DMS 273 (cell line): ENCODE measurements around the gene PABPN1.
"Not testable (repeated sequence)": the region's sequence is repeated elsewhere in the genome, so short reads cannot be mapped to it uniquely, and the experiment has no call there.

Experiments
- DNase-seq: peaks from one replicate; lab custom pipeline; 2025; ENCODE audit not compliant: unreplicated experiment; lab: John Stamatoyannopoulos, UW

The PABPN1 gene, protein sequence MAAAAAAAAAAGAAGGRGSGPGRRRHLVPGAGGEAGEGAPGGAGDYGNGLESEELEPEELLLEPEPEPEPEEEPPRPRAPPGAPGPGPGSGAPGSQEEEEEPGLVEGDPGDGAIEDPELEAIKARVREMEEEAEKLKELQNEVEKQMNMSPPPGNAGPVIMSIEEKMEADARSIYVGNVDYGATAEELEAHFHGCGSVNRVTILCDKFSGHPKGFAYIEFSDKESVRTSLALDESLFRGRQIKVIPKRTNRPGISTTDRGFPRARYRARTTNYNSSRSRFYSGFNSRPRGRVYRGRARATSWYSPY

DNA sequence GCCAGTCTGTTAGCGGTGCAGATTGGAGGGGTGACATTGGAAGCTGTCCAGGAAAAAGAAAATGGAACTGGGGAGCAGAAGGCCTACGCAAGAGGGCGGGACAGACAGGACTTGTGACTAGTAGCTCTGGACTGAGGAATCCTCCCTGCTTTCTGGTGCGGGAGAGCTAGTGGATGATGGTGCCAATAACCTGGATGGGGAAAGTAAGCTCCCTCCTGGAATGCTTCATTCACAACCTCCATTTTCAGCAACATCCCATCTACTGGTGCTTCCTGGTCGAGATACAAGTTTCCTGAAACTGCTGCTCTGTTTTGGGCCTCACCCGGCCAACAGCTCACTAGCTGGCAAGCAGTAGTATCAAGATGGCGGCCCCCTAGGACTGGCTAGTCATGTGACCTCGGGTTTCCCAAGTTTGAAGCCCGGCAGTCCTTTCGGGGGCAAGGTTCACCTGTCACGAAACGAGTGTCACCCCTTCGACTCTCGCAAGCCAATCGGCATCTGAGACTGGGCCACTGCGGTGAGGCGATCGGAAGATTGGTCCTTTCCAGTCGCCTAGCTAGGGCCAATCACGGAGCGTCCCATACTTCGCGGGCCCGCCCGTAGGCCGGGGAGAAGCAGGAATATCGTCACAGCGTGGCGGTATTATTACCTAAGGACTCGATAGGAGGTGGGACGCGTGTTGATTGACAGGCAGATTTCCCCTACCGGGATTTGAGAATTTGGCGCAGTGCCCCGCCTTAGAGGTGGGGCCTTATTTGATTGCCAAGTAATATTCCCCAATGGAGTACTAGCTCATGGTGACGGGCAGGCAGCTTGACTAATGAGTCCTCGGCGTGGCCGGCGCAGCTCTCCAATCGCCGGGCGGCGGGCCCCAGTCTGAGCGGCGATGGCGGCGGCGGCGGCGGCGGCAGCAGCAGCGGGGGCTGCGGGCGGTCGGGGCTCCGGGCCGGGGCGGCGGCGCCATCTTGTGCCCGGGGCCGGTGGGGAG is at the start of gene PABPN1:
Gene PABPN1, plus strand, starts transcription at position 874 of the 988 bp plus-strand sequence. Its CDS starts 13 bp downstream, at position 887.
- DNase-seq: peak; percentile 100

DNA sequence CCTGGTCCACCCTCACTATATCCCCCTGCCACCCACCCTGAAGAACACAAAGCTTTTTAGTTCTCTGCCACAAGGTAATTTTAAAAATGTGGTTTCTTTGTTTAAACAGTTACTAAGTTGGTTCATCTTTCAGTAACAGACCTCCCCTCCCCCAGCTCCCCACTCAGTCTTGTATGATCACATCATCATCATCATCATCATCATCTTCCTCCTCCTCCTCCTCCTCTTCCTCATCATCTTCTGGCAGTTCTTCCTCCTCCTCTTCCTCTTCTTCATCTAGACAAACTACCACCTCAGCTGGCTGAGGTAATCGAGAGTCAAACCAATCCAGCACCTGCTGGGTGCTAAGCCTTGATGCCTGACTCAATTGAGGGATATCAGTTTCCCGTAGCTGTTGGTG is 45.8 kb upstream of the PABPN1 start:
- DNase-seq: no peak

- no peak for DNase-seq
These were observed 44.1 kb upstream of the PABPN1 start for GRCh38 chr14:23277189-23277588.

GRCh38 chr14:23277928-23278327 is 43.3 kb upstream of the PABPN1 start:
- not testable (repeated sequence) for DNase-seq

DNA sequence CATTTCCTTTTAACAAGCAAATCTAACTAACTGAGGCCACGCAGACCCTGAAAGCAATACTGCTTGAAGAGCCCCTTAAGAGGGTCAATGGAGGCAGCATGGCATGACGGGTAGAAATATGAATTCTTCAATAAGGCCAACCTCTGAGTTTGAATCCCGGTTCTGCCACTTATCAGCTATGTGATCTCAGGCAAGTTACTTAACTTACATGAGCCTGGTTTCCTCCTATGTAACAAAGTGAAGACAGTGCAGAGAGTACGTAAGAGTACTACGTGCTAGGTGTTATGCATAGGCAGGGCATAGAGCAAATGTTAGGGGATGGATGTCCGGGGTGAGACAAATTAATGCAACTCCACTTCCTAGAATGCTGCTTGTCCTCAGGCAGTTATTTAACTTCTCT is 40.0 kb upstream of the PABPN1 start:
- no peak for DNase-seq

DNA sequence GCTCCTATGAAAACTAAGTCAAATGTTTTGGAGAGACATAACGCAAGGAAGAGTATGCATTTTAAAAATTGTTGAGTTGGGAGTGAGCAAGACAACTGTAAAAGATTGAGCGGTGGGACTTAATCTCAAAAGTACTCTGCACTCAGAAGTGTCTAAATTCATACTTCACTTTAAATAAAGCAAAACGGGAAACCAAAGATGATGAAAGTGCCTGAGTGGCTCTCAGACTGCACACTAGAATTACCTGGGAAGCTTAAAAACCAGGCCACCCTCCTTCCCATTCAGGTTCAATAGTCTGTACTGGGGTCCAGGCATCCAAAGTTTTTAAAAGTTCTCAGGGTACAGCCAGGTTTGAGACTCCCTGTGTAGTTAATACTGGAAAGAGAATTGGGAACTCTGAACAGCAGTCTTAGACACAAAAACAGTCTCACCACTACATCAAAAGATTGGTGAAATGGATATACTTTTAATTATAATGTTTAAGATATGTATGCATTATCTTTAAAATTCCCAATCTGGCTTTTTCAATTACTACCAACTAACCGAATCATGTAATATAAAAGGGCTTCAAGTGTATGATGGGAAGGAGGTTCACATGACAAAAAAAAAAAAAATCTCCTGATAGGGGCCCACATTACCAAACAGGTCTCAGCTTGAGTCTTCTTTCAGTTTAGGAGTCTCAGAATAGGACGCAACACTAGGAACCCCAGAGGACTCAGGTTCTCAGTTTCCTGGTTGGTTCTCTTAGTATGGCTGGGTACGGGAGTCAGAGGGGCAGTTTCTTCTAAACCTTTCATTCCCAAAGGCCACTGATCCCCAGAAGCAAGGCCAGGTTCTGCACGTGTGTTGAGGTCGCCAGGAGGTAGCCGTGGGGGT is 36.4 kb upstream of the PABPN1 start:
- peak; percentile 70 for DNase-seq

- DNase-seq: peak; percentile 70
These were observed 35.7 kb upstream of the PABPN1 start for GRCh38 chr14:23285530-23286019.

DNA sequence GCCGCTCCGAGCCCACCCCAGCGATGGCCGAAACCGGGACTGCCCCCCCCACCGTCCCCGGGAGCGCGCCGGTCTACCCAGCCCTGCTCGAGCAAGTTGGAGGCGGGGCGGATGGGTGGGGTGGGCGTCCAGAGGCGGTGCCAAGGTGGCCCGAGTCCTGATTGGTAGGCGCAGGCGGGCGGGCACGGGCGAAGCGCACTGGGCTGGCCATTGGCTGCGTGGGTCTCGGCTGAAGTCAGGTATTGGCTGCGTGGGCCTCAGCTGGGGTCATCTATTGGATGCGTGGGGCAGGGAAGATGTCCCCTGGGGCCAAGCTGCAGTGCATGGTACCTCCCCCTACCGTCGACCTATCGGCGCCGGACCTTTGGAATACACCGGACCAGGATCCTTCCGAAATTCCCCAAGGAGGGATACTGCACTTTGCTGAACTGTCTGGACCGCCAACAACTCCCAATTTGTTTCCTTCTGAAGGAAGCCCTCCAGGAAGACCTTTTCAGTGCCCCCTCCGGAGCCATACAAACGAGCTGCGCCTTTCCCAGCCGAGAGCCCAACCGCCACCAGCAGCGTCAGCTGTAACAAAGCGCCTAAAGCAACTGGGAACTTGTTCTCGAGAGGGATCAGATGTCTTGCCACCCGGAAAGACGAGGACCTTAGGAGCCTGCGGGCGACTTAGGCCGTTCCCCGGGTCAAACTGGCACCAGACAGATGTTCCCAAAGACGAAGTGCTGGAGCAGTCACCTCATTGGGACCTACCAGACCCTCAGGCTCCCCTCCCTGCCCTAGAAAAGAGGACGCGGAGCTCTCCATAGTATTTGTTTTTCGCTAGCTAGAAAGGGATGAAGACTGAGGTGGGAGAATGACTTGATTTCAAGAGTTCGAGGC is 35.0 kb upstream of the PABPN1 start, which contains the start of gene HOMEZ:
Gene HOMEZ, minus strand, starts transcription at position 113 of the 882 bp plus-strand sequence. CDS start 180 bp downstream, outside the sequence.
- peak; percentile 99 for DNase-seq

DNA sequence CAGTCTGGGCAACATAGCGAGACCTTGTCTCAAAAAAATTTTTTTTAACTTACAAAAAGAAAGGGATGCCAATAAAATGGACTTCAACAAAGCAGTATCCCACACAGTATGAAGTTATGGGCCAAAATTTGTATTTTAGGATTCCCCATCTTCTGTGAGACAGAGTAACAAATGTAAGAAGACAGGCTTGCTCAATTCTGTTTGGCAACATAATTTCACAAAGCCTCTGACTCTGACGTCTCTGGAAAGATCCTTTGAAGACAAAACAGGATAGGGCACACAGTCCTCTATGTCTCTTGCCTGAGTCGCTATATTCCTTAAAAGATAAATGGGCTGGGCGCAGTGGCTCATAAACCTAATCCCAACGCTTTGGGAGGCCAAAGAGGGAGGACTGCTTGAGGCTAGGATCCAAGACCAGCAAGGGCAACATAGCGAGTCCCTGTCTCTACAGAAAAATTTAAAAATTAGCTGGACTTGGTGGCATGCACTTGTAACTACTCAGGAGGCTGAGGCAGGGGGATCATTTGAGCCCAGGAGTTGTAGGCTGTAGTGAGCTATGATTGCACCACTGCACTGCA is 34.3 kb upstream of the PABPN1 start:
- DNase-seq: no peak

GRCh38 chr14:23294734-23295561 is 26.3 kb upstream of the PABPN1 start:
- DNase-seq: peak; percentile 82

DNA sequence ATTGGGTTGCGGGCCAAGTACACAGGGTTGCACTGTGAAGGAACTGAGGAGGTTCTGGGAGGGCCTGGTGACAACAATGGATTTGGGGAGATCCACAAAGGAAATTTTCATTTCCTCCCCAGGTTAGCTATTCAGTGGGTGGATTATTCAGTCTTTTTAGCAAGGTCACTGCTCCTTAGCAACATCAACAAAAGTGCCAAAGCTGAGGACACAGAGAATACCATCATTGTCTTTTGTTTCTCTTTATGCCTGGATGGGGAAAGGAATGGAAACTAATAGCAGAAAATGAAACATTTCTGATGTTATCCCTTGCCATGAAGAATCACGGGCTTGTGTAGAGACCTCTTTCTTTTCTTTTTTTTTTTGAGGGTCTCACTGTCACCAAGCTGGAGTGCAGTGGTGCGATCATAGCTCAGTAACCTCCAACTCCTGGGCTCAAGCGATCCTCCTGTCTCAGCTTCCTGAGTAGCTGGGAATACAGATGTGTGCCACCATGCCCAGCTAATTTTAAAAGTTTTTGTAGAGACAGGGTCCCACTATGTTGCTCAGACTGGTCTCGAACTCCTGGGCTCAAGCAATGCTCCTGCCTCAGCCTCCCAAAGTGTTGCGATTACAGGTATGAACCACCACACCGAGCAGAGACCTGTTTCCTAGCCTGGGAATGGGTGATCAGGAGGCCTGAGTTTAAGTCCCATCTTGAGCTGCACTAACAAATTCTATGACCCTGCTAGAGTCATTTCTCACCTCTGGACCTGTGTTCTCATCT is 25.1 kb upstream of the PABPN1 start:
- no peak for DNase-seq

GRCh38 chr14:23297096-23297495 is 24.2 kb upstream of the PABPN1 start:
- no peak for DNase-seq

DNA sequence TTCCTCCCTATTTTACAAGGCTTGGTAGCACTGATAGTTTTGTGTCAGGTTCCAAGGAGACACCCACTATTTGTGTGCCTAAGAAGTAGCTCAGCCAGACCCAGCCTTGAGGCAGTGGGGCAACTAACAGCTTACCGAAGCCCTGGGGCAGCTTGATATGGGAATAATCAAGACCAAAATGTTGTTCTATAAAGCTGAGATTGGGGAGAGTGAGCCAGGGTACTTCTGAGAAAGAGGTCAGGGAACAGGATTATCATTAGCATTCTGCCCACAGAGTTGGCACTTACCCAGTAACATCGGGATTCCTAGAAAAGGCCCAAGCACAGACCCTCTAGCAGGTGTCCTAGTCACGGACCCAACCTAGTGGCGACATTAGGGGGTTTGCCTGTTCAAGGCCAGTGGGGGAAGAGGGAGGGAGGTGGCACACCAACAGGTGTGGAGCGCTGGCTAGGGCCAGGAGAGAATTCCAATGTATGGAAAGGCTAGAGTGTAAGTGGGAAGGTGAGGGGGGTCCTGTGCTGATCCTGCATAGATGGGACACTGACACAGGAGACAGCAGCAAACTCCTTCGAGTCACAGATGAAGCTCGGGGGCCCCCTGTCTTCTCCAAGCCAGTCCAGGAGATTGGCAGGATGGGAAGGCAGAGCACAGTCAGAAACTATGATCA is 23.5 kb upstream of the PABPN1 start:
- no peak for DNase-seq

GRCh38 chr14:23299211-23299957 is 21.9 kb upstream of the PABPN1 start:
- peak; percentile 46 for DNase-seq

GRCh38 chr14:23299986-23300686 is 21.1 kb upstream of the PABPN1 start:
- no peak for DNase-seq

GRCh38 chr14:23300687-23301223 is 20.5 kb upstream of the PABPN1 start:
- peak; percentile 43 for DNase-seq
